WI38 (cell line): Measurements from ENCODE around the gene NRM.
"Not testable (repeated sequence)": the region's sequence is repeated elsewhere in the genome, so short reads cannot be mapped to it uniquely, and the experiment has no call there.

Experiments used
- H3K4me3 ChIP-seq: 2 replicates; pipeline ENCODE4 v1.5.1; 2011; ENCODE audit warnings: low read depth, mild to moderate bottlenecking, control low read depth, low read length
- CTCF ChIP-seq: IDR thresholded peaks from 2 replicates; pipeline ENCODE4 v1.5.1; 2012; ENCODE audit warnings: low read depth, mild to moderate bottlenecking, control low read depth, low read length

The NRM gene

GRCh38 chr6:30664994-30665767 lies 25.6 kb downstream of the NRM start:
- no peak for TF ChIP-seq CTCF
- no peak overlapping the region for H3K4me3 ChIP-seq

GRCh38 chr6:30657922-30658321 lies 32.9 kb downstream of the NRM start:
- not testable (repeated sequence) for H3K4me3 ChIP-seq

- no peak for TF ChIP-seq CTCF
- no peak overlapping the region for H3K4me3 ChIP-seq
These were observed 33.3 kb downstream of the NRM start for GRCh38 chr6:30657454-30657853.

- TF ChIP-seq CTCF, result no peak
- H3K4me3 ChIP-seq, result no peak overlapping the region
These were observed 34.3 kb downstream of the NRM start for GRCh38 chr6:30656513-30656912.

GRCh38 chr6:30655743-30656094 lies 35.1 kb downstream of the NRM start:
- no peak overlapping the region for H3K4me3 ChIP-seq
- no peak for TF ChIP-seq CTCF

- no peak for TF ChIP-seq CTCF
- no peak overlapping the region for H3K4me3 ChIP-seq
These were observed 35.7 kb downstream of the NRM start for GRCh38 chr6:30654798-30655742.

- TF ChIP-seq CTCF, result no peak
- H3K4me3 ChIP-seq, result no peak overlapping the region
These were observed 39.6 kb downstream of the NRM start for GRCh38 chr6:30651143-30651542.
